ENCODE data around the gene KAT8. TPM values are rescaled to one million over a fixed set of nuclear protein-coding genes. Genes with fewer than 3 reads are reported as not detected.

KAT8 gene
- total and polyA plus RNA-seq, 2 of the 13 experiments (the other 11 are each of a cell fraction or from before 2014, with no cell fraction given), result 79.0 to 84.2 TPM

GRCh38 chr16:31141489-31142108 lies 24.1 kb downstream of the KAT8 start (continued):
- no peak for TF ChIP-seq ZNF296 (CRISPR knock-in tag; conservative IDR thresholded peaks at IDR 0.05)
- no peak; the same call in 1 of the 2 replicates for TF ChIP-seq MTA1 (CRISPR knock-in tag; IDR thresholded peaks at IDR 0.05; ENCODE audit: borderline replicate concordance)
- TF ChIP-seq MIER3 (CRISPR knock-in tag; IDR thresholded peaks at IDR 0.05; ENCODE audit: borderline replicate concordance), result 0 out of 2 replicates have a peak, but pooled peaks have one; percentile 10
- no peak for TF ChIP-seq TFDP2 (CRISPR knock-in tag; IDR thresholded peaks at IDR 0.05)
- TF ChIP-seq HMGXB4 (CRISPR knock-in tag; IDR thresholded peaks at IDR 0.05; ENCODE audit: borderline replicate concordance in 1 of 2, low read depth in 1 of 2), result no peak
- no peak for TF ChIP-seq ZNF883 (CRISPR knock-in tag; IDR thresholded peaks at IDR 0.05; ENCODE audit: not compliant biosample characterization)
- TF ChIP-seq ZNF749 (CRISPR knock-in tag; IDR thresholded peaks at IDR 0.05; ENCODE audit: borderline replicate concordance), result no peak
- no peak for TF ChIP-seq ZNF770 (CRISPR knock-in tag; IDR thresholded peaks at IDR 0.05)
- no peak for TF ChIP-seq ZNF256 (CRISPR knock-in tag; conservative IDR thresholded peaks at IDR 0.05)
- TF ChIP-seq ZNF317 (CRISPR knock-in tag; IDR thresholded peaks at IDR 0.05), result no peak; the same call in 1 of the 2 replicates
- TF ChIP-seq JUN (CRISPR knock-in tag; IDR thresholded peaks at IDR 0.05), result no peak
- no peak for TF ChIP-seq TMF1 (CRISPR knock-in tag; IDR thresholded peaks at IDR 0.05; ENCODE audit: low read depth)
- TF ChIP-seq IKZF4 (CRISPR knock-in tag; IDR thresholded peaks at IDR 0.05; ENCODE audit: borderline replicate concordance, low read depth, not compliant biosample characterization), result no peak
- no peak for TF ChIP-seq CHD2 (IDR thresholded peaks at IDR 0.05; ENCODE audit: low read depth, low read length)
- TF ChIP-seq PAWR (CRISPR knock-in tag; IDR thresholded peaks at IDR 0.05; ENCODE audit: borderline replicate concordance), result 0 out of 2 replicates have a peak, but pooled peaks have one; percentile 26
- TF ChIP-seq USF2 (IDR thresholded peaks at IDR 0.05; ENCODE audit: low read depth, low read length), result no peak
- no peak for TF ChIP-seq USF2 (CRISPR knock-in tag; IDR thresholded peaks at IDR 0.05; ENCODE audit: borderline replicate concordance)
- no peak for TF ChIP-seq ELF3 (CRISPR knock-in tag; IDR thresholded peaks at IDR 0.05)
- TF ChIP-seq NCOA5 (CRISPR knock-in tag; IDR thresholded peaks at IDR 0.05), result no peak; the same call in 1 of the 2 replicates
- no peak for TF ChIP-seq HMG20A (CRISPR knock-in tag; IDR thresholded peaks at IDR 0.05; ENCODE audit: borderline replicate concordance)
- no peak; the same call in 1 of the 2 replicates for TF ChIP-seq MTF2 (CRISPR knock-in tag; IDR thresholded peaks at IDR 0.05; ENCODE audit: borderline replicate concordance)
- TF ChIP-seq SRY (CRISPR knock-in tag; IDR thresholded peaks at IDR 0.05), result peak; percentile 85; the same call in 1 of the 2 replicates
- TF ChIP-seq NFYC (CRISPR knock-in tag; IDR thresholded peaks at IDR 0.05), result no peak

All from HepG2 (cell line).